Stomach (tissue), 9 donors: ENCODE data around the gene PRR18. TPM values are rescaled to one million over a fixed set of nuclear protein-coding genes. Genes with fewer than 3 reads are reported as not detected.

Source experiments
- DNase-seq, 2 donors: peaks; one replicate each; pipeline versions ENCODE4 v3.0.0 to v3.0.0-alpha.2; 2013 to 2019
- H3K27ac ChIP-seq, 5 donors: fragments of 200-600 bp in 4 of 5; sonication (generic) in 4 of 5; one replicate each; pipeline ENCODE4 v1.5.1; 2013 to 2019; ENCODE audit warnings: mild to moderate bottlenecking in 1 of 5, moderate library complexity in 1 of 5
- H3K27me3 ChIP-seq, 3 donors: fragments of 200-600 bp; sonication (generic); one replicate each; pipeline ENCODE4 v1.5.1; 2017 to 2019; ENCODE audit warnings: mixed run types in 1 of 3
- H3K36me3 ChIP-seq, 4 donors: fragments of 200-600 bp; sonication (generic); 1 replicate in 3 of 4; 2 replicates in 1 of 4; pipeline ENCODE4 v1.5.1; 2016 to 2019
- H3K4me1 ChIP-seq, 4 donors: fragments of 200-600 bp; sonication (generic); one replicate each; pipeline ENCODE4 v1.5.1; 2016 to 2019
- H3K4me3 ChIP-seq, 4 donors: fragments of 200-600 bp; sonication (generic) in 3 of 4; one replicate each; pipeline ENCODE4 v1.5.1; 2016 to 2019; ENCODE audit warnings: mild to moderate bottlenecking in 1 of 4
- H3K9me3 ChIP-seq, 4 donors: fragments of 200-600 bp; sonication (generic); one replicate each; pipeline ENCODE4 v1.5.1; 2016 to 2019
- EP300 ChIP-seq: sonication (generic); formaldehyde crosslinking; IDR thresholded peaks from one replicate; pipeline ENCODE4 v1.6.1; 2017; ENCODE audit warnings: antibody characterized with exemption
- POLR2A ChIP-seq, 4 donors: fragments of 450-650 bp; IDR thresholded peaks; one replicate each; pipeline ENCODE4 v1.6.1; 2016; ENCODE audit warnings: antibody characterized with exemption in 4 of 4, control low read depth in 2 of 4, mild to moderate bottlenecking in 1 of 4, moderate library complexity in 1 of 4
- POLR2AphosphoS5 ChIP-seq, 3 donors: sonication (generic); formaldehyde crosslinking; IDR thresholded peaks; one replicate each; pipeline ENCODE4 v1.6.1; 2016; ENCODE audit warnings: antibody characterized with exemption in 3 of 3
- WGBS, 5 donors: extraction: QIAGEN DNeasy Blood & Tissue Kit in 3 of 5; methylation state at CpG; one replicate each; pipeline versions ENCODE4 v1.1.5 to v1.1.7; 2013 to 2018; 5-methylcytosine and 5-hydroxymethylcytosine counted together
- intact Hi-C: fragments of 100-400 bp; cut with DNase I; formaldehyde crosslinking; loops from one replicate; pipeline ENCODE4 v1.15.1; 2023; ENCODE audit warnings: low total_unique reads
- polyA plus RNA-seq, 3 donors: library from polyadenylated mRNA; stranded (reverse); fragments of 200-250 nt; gene quantifications; one replicate each; pipeline ENCODE4 v1.2.3, GENCODE V29; 2013
- total RNA-seq, 5 donors: library from RNA; depleted of rRNA; stranded (reverse); fragments of >200 nt; gene quantifications; one replicate each; pipeline versions ENCODE4 v1.1.0 to v1.2.3, GENCODE V29; 2014 to 2016
- TF ChIP-seq, protein P1 (sequence below), 7 experiments: fragments of 450-650 bp in 4 of 7; fragments of 200-600 bp in 3 of 7; sonication (generic) in 3 of 7; IDR thresholded peaks; one replicate each; pipeline ENCODE4 v1.5.1; 2016 to 2019; ENCODE audit warnings: antibody characterized with exemption in 7 of 7, control low read depth in 2 of 7, mild to moderate bottlenecking in 1 of 7
- donor health status: healthy with polysubstance abuse.
- donor health status: Bipolar disorder and iron deficiency.
- donor health status: healthy.

PRR18 gene
- total and polyA plus RNA-seq, 8 donors = 0.18 TPM; not detected in 7

DNA sequence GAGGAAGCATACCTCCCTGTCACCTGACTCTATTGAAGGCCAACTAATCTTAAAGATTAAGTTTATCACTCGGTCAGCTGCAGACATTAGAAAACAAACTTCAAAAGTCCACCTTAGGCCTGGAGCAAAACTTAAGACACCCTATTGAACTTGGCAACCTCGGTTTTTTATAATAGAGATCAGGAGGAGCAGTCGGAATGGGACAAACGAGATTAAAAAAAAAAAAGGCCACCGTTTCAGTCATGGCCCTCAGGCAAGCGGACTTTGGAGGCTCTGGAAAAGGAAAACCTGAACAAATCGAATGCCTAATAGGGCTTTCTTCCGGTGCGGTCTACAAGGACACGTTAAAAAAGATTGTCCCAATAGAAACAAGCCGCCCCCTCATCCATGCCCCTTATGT is 7.2 kb upstream of the PRR18 start:
- Histone ChIP-seq H3K27ac (no peak overlapping the region), H3K27me3 (peaks cover 0 to 1% (median 0%) of the 10 kb centered on the region in 3 donors), H3K36me3 (peaks cover 0 to 21% (median 17%) of the 10 kb centered on the region in 4 donors), H3K4me1 (peaks cover 0 to 7% (median 0%) of the 10 kb centered on the region in 4 donors), H3K4me3 (no peak overlapping the region), H3K9me3 (no peaks in the 10 kb centered on the region)
- intact Hi-C loops = no loop called here
- no peak for DNase-seq
- TF ChIP-seq POLR2A (IDR thresholded peaks at IDR 0.05) = no peak
- TF ChIP-seq, protein P1, sequence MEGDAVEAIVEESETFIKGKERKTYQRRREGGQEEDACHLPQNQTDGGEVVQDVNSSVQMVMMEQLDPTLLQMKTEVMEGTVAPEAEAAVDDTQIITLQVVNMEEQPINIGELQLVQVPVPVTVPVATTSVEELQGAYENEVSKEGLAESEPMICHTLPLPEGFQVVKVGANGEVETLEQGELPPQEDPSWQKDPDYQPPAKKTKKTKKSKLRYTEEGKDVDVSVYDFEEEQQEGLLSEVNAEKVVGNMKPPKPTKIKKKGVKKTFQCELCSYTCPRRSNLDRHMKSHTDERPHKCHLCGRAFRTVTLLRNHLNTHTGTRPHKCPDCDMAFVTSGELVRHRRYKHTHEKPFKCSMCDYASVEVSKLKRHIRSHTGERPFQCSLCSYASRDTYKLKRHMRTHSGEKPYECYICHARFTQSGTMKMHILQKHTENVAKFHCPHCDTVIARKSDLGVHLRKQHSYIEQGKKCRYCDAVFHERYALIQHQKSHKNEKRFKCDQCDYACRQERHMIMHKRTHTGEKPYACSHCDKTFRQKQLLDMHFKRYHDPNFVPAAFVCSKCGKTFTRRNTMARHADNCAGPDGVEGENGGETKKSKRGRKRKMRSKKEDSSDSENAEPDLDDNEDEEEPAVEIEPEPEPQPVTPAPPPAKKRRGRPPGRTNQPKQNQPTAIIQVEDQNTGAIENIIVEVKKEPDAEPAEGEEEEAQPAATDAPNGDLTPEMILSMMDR (IDR thresholded peaks at IDR 0.05) = no peak
- 55 to 66% (median 61%) methylated on average over 11 of the region's 11 CpGs for WGBS, 5 donors

DNA sequence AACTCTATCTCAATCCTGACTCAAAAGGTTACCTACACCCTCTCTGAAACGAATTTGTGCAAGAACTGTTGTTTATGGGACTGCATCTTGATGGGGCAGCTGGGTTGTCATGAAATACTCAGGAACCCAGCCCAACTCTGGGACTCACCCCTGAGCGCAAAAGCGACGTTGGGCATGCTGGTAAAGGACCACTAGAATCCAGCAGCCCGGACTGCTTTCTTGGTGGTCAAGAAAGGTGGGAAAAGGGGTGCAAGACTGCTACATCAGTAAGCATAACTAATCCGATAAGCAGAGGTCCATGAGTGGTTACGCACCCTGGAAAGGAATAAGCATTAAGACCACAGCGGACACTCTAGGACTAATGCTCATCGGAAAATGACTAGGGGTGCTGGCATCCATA is 6.3 kb upstream of the PRR18 start:
- 75 to 84% (median 81%) methylated on average over 9 of the region's 9 CpGs for WGBS, 5 donors
- Histone ChIP-seq H3K36me3 (peaks cover 0 to 14% (median 12%) of the 10 kb centered on the region in 4 donors), H3K4me1 (peaks cover 0 to 7% (median 1%) of the 10 kb centered on the region in 4 donors), H3K9me3 (no peaks in the 10 kb centered on the region), H3K4me3 (no peak overlapping the region), H3K27ac (no peak overlapping the region), H3K27me3 (peaks cover 0 to 11% (median 0%) of the 10 kb centered on the region in 3 donors)
- no peak for DNase-seq
- intact Hi-C loops = no loop called here
- TF ChIP-seq POLR2A (IDR thresholded peaks at IDR 0.05) = no peak
- TF ChIP-seq, protein P1 (IDR thresholded peaks at IDR 0.05) = no peak
- TF ChIP-seq EP300 = no peak
- TF ChIP-seq POLR2AphosphoS5 (IDR thresholded peaks at IDR 0.05) = no peak

DNA sequence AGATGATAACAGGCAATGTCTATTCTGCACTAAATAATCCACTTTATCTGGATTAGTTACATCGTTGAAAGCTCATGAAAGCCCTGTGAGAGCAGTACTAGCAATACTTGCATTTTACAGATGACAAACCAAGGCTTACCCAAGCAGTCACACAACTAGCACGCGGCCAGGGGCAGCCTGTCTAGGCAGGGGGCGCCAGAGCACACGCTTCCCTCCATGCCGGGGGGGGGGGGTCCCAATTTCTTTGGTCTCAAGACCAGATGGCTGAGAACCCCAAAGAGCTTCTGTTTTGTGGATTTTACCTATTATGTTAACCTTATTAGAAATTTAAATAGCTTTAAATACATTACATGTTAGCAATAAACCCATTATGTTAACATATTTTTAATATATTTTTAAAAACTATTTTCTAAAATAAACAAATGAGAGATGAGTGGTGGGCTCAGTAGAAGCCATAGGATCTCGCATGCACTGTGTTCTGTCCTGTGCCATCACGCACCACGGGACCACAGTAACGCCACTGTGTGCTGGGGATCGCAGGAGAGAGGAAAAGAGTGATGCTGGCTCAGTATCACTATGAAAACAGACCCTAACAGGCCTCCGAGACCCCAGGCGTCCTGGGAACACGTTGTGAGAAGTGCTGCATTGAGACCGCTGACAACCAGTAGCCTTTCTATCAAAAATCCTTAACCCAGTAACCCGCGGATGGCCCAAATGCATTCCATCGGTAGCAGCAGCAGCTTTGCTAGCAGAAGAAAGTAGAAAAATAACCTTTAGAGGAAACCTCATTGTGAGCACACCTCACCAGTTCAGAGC is 5.3 kb upstream of the PRR18 start:
- intact Hi-C loops = no loop called here
- WGBS, 5 donors = 51 to 55% (median 51%) methylated on average over 18 of the region's 18 CpGs

DNA sequence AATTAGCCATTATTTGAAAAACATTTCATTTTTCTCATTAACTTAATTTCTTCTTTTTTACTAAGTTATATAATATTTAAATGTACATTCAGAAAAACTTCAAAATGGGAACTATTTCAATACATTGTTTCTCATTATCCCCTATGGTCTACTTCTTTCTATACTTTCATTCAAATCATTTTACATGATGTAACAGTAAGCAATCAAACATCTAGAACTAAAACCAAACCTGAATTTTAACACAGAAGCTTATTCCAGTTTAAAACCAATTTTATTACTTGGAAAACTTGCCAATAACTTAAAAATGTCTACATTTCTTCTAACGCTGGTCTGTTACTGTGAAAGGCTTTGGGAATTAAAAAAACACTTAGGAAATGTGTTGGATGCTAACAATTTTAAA is 4.6 kb upstream of the PRR18 start:
- intact Hi-C loops = no loop called here
- no peak overlapping the region for H3K4me3 ChIP-seq
- 73 to 84% (median 80%) methylated on average over 1 of the region's 1 CpG for WGBS, 5 donors
- H3K9me3 ChIP-seq = no peaks in the 10 kb centered on the region
- H3K27ac ChIP-seq = no peak overlapping the region
- H3K36me3 ChIP-seq = no peaks in the 10 kb centered on the region
- DNase-seq = no peak
- peaks cover 0 to 27% (median 9%) of the 10 kb centered on the region in 3 donors for H3K27me3 ChIP-seq
- no peak for TF ChIP-seq POLR2A (IDR thresholded peaks at IDR 0.05)
- no peak for TF ChIP-seq POLR2AphosphoS5 (IDR thresholded peaks at IDR 0.05)
- TF ChIP-seq, protein P1 (IDR thresholded peaks at IDR 0.05) = no peak
- no peak for TF ChIP-seq EP300
- H3K4me1 ChIP-seq = peaks cover 8 to 20% (median 17%) of the 10 kb centered on the region in 4 donors

More for the DNA sequence above, 5.3 kb upstream of the PRR18 start:
- Histone ChIP-seq H3K27me3 (peaks cover 0 to 21% (median 3%) of the 10 kb centered on the region in 3 donors), H3K27ac (no peak overlapping the region), H3K4me3 (no peak overlapping the region), H3K4me1 (peaks cover 1 to 13% (median 11%) of the 10 kb centered on the region in 4 donors), H3K36me3 (peaks cover 0 to 4% (median 2%) of the 10 kb centered on the region in 4 donors), H3K9me3 (no peaks in the 10 kb centered on the region)
- TF ChIP-seq POLR2A (IDR thresholded peaks at IDR 0.05) = no peak
- TF ChIP-seq, protein P1 (IDR thresholded peaks at IDR 0.05) = peak in 5 of 7 experiments; percentile 33 to 60 (median 39)
- DNase-seq = peak; percentile 53 to 71
